Stimulated activated CD8-positive, alpha-beta memory T cell treated with anti-CD3 and anti-CD28 coated beads, Interleukin-7, amount 100 ng/mL, for 1 hour (primary cell): ENCODE results near the gene ENC1.
"Not testable (repeated sequence)": the region's sequence is repeated elsewhere in the genome, so short reads cannot be mapped to it uniquely, and the experiment has no call there.

Experiments used
- DNase-seq, 2 donors: peaks; one replicate each; pipeline ENCODE4 v3.0.0-alpha.2; 2020; ENCODE audit warnings: low read depth in 2 of 2

Gene ENC1

GRCh38 chr5:74640450-74640953 lies at the start of gene ENC1:
Gene ENC1 (minus strand): TSS chr5:74640728. CDS start chr5:74636485, 4,243 bp downstream.
- peak; percentile 32 to 45 for DNase-seq

- no peak for DNase-seq
These were observed 46.6 kb upstream of the ENC1 start for GRCh38 chr5:74686962-74687751.

- DNase-seq: no peak
These were observed 45.6 kb upstream of the ENC1 start for GRCh38 chr5:74685979-74686631.

- peak; percentile 65 to 66 for DNase-seq
These were observed 44.6 kb upstream of the ENC1 start, which contains the start of gene HEXB for GRCh38 chr5:74684900-74685851. Gene HEXB (plus strand): TSS chr5:74685233. CDS start chr5:74685261, 28 bp downstream.

- no peak for DNase-seq
These were observed 39.4 kb upstream of the ENC1 start for GRCh38 chr5:74679966-74680365.

- DNase-seq: not testable (repeated sequence)
These were observed 38.8 kb upstream of the ENC1 start for GRCh38 chr5:74679300-74679699.

- DNase-seq: not testable (repeated sequence)
These were observed 37.6 kb upstream of the ENC1 start for GRCh38 chr5:74678123-74678522.

GRCh38 chr5:74676466-74676865 lies 35.9 kb upstream of the ENC1 start:
- not testable (repeated sequence) for DNase-seq

GRCh38 chr5:74673011-74673790 lies 32.7 kb upstream of the ENC1 start:
- DNase-seq: no peak

- no peak for DNase-seq
These were observed 31.8 kb upstream of the ENC1 start for GRCh38 chr5:74672215-74672877.

- no peak for DNase-seq
These were observed 30.0 kb upstream of the ENC1 start for GRCh38 chr5:74670396-74671038.

- DNase-seq: no peak
These were observed 29.3 kb upstream of the ENC1 start for GRCh38 chr5:74669821-74670220.

- DNase-seq: no peak
These were observed 26.9 kb upstream of the ENC1 start for GRCh38 chr5:74667396-74667795.

- DNase-seq: no peak
These were observed 25.3 kb upstream of the ENC1 start for GRCh38 chr5:74665816-74666215.

GRCh38 chr5:74665273-74665672 lies 24.7 kb upstream of the ENC1 start:
- DNase-seq: no peak

GRCh38 chr5:74664551-74664950 lies 24.0 kb upstream of the ENC1 start:
- DNase-seq: no peak

- no peak for DNase-seq
These were observed 20.3 kb upstream of the ENC1 start for GRCh38 chr5:74660873-74661272.

GRCh38 chr5:74660140-74660539 lies 19.6 kb upstream of the ENC1 start:
- DNase-seq: no peak

- DNase-seq: no peak
These were observed 18.6 kb upstream of the ENC1 start for GRCh38 chr5:74659172-74659571.

- no peak for DNase-seq
These were observed 16.6 kb upstream of the ENC1 start for GRCh38 chr5:74657165-74657564.
